Natural killer cell (primary cell): ENCODE results near the gene LRRC42. TPM values are rescaled to one million over a fixed set of nuclear protein-coding genes. Genes with fewer than 3 reads are reported as not detected.

Experiments
- ATAC-seq, 3 donors: fragments of 150-1000 bp in 2 of 3; fragments of 200-7000 bp in 1 of 3; cut with Tn5 transposase; 1 replicate in 1 of 3; 2 replicates in 2 of 3; pipeline ENCODE4 v1.10.0; 2021; ENCODE audit warnings: mild to moderate bottlenecking in 2 of 3, moderate library complexity in 2 of 3
- DNase-seq, 2 donors: peaks; one replicate each; pipeline versions ENCODE4 v3.0.0 to v3.0.0-alpha.2; 2013 to 2021; ENCODE audit warnings: mixed read lengths in 1 of 2
- H3K27ac ChIP-seq: one replicate; pipeline ENCODE4 v1.5.1; 2013; ENCODE audit warnings: mild to moderate bottlenecking, low read length
- H3K27me3 ChIP-seq: one replicate; pipeline ENCODE4 v1.6.1; 2013; ENCODE audit warnings: low read length; ENCODE audit not compliant: control insufficient read depth, insufficient read depth
- H3K36me3 ChIP-seq: one replicate; pipeline ENCODE4 v1.6.1; 2013; ENCODE audit warnings: low read length; ENCODE audit not compliant: control insufficient read depth, insufficient read depth
- H3K4me1 ChIP-seq: one replicate; pipeline ENCODE4 v1.6.1; 2013; ENCODE audit warnings: low read length; ENCODE audit not compliant: control insufficient read depth, insufficient read depth
- H3K4me3 ChIP-seq: one replicate; pipeline ENCODE4 v1.5.1; 2013; ENCODE audit warnings: low read length
- H3K9me3 ChIP-seq: one replicate; pipeline ENCODE4 v1.6.1; 2013; ENCODE audit warnings: low read length; ENCODE audit not compliant: control insufficient read depth, insufficient read depth
- H3K27ac Mint-ChIP-seq, 2 donors: one replicate each; pipeline ENCODE4 v1.8.0; 2022; ENCODE audit warnings: mild to moderate bottlenecking in 2 of 2, mixed read lengths in 2 of 2, moderate library complexity in 1 of 2
- H3K27me3 Mint-ChIP-seq, 2 donors: one replicate each; pipeline ENCODE4 v1.8.0; 2022; ENCODE audit warnings: low read depth in 2 of 2, mixed read lengths in 2 of 2
- H3K36me3 Mint-ChIP-seq: one replicate; pipeline ENCODE4 v1.8.0; 2022; ENCODE audit warnings: mixed read lengths
- H3K4me1 Mint-ChIP-seq, 2 donors: one replicate each; pipeline ENCODE4 v1.8.0; 2022; ENCODE audit warnings: mixed read lengths in 2 of 2
- H3K4me3 Mint-ChIP-seq: one replicate; pipeline ENCODE4 v1.8.0; 2022; ENCODE audit warnings: mild to moderate bottlenecking, moderate library complexity, mixed read lengths
- H3K9me3 Mint-ChIP-seq, 2 donors: one replicate each; pipeline ENCODE4 v1.8.0; 2022; ENCODE audit warnings: mixed read lengths in 2 of 2
- WGBS: methylation state at CpG from one replicate; pipeline ENCODE4 v1.1.7; 2013; ENCODE audit warnings: missing lambda C conversion rate; ENCODE audit not compliant: insufficient coverage; 5-methylcytosine and 5-hydroxymethylcytosine counted together
- intact Hi-C: fragments of 100-400 bp; cut with micrococcal nuclease; formaldehyde crosslinking; loops from one replicate; pipeline ENCODE4 v1.14.2; 2022
- total RNA-seq, 4 donors: library from RNA; stranded (reverse); fragments of 120-200 nt in 1 of 4; gene quantifications; one replicate each; pipeline versions ENCODE4 v1.2.3 to v1.2.4, GENCODE V29; 2013 to 2022
- TF ChIP-seq, protein P1 (sequence below): fragments of 200-600 bp; IDR thresholded peaks from one replicate; pipeline ENCODE4 v1.8.0; 2022; ENCODE audit warnings: antibody characterized with exemption

Gene LRRC42
- total RNA-seq, 3 donors from 2014 or later (not counting 1 experiment from before 2014, with no cell fraction given), result 8.9 to 11.1 (median 10.0) TPM

DNA sequence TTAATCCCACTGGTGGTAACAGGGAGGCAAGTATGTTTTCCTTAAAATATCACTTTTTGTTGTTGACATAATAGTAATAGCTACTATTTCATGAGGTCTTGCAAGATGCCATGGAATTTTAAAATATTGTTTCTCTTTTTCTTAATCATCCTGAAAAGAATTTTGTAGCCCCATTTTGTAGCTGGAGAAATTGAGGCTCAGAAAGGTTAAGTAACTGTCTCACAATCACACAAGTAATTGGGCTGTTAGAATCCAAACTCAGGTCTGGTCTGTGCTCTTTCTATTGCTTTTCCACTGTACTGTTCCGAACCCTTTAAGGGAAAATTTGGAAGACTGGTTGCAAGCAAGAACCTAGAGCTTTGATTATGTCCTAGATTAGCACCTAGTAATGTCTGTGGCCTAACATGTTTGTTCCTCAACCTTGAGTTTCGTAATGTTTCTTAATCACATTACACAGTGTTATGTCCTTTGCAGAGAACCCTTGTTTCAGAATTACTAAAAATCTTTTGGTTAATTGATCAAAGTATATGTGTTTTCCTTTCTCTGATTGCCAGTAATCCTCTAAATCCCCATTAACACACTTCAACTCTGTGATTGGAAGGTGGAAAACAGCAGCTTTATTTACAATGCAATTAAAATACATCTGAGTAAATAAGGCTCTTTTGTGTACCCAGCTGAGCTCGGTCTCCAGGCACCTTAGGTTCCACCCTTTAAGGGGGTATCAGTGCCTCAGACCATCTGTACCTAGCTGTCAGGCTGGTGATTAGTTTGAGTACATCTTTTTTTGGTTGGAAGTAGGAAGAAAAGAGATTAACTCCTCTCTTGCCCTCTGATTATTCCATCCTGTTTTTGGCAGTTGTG lies 10.4 kb downstream of the LRRC42 start:
- 90% methylated on average over 2 of the region's 3 CpGs for WGBS

DNA sequence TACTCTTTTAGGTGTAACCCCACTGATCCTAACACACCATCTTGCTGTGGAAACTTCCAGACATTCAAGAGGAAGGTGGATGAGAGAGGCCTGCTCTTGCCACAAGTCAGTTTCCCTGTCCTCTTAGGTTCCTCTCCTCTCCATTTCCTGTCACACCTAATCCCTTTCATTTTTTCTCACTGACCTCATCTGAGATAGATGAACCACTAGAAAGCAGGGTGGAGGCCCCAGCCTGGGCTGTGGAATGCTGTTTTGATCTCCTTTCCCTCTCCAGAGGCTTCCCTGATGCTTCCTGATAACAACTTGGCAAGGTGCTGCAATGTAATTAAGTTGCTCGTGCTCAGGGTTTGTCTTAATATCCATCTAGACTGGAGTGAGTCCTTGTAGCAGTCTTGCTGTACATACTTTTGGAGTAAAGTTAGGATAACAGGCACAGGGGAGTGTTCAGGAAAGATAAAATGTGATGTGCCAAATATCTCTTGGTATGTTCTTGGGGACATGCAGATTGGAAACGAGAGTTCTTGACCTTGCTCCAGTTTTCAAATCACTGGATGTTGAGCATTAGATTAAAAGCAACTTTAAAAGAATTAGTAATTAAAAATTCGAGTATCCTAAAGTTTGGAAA lies 11.2 kb downstream of the LRRC42 start:
- Mint-ChIP-seq H3K9me3 (no peaks in the 10 kb centered on the region), H3K4me3 (no peak overlapping the region), H3K27ac (peak overlapping the region in 1 of 2 donors; percentile 58), H3K36me3 (peaks cover 6% of the 10 kb centered on the region), H3K27me3 (no peaks in the 10 kb centered on the region), H3K4me1 (peaks cover 0 to 10% of the 10 kb centered on the region in 2 donors)
- TF ChIP-seq, protein P1, sequence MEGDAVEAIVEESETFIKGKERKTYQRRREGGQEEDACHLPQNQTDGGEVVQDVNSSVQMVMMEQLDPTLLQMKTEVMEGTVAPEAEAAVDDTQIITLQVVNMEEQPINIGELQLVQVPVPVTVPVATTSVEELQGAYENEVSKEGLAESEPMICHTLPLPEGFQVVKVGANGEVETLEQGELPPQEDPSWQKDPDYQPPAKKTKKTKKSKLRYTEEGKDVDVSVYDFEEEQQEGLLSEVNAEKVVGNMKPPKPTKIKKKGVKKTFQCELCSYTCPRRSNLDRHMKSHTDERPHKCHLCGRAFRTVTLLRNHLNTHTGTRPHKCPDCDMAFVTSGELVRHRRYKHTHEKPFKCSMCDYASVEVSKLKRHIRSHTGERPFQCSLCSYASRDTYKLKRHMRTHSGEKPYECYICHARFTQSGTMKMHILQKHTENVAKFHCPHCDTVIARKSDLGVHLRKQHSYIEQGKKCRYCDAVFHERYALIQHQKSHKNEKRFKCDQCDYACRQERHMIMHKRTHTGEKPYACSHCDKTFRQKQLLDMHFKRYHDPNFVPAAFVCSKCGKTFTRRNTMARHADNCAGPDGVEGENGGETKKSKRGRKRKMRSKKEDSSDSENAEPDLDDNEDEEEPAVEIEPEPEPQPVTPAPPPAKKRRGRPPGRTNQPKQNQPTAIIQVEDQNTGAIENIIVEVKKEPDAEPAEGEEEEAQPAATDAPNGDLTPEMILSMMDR, result no peak
- intact Hi-C loops, result no loop called here
- 90% methylated on average over 3 of the region's 3 CpGs for WGBS
- Histone ChIP-seq H3K4me1 (no peaks in the 10 kb centered on the region), H3K36me3 (peaks cover 27% of the 10 kb centered on the region), H3K27ac (no peak overlapping the region), H3K27me3 (no peaks in the 10 kb centered on the region), H3K4me3 (no peak overlapping the region), H3K9me3 (no peaks in the 10 kb centered on the region)
- DNase-seq (no peak), ATAC-seq (no peak)

More for the DNA sequence above, 10.4 kb downstream of the LRRC42 start:
- H3K27me3 ChIP-seq, result no peaks in the 10 kb centered on the region
- H3K9me3 ChIP-seq, result no peaks in the 10 kb centered on the region
- DNase-seq (no peak), ATAC-seq (no peak)
- Mint-ChIP-seq H3K4me3 (no peak overlapping the region), H3K27ac (peak overlapping the region in 1 of 2 donors; percentile 58), H3K36me3 (peaks cover 7% of the 10 kb centered on the region), H3K27me3 (no peaks in the 10 kb centered on the region), H3K9me3 (no peaks in the 10 kb centered on the region), H3K4me1 (peaks cover 0 to 10% of the 10 kb centered on the region in 2 donors)
- H3K4me3 ChIP-seq, result no peak overlapping the region
- peaks cover 19% of the 10 kb centered on the region for H3K36me3 ChIP-seq
- intact Hi-C loops, result no loop called here
- no peak overlapping the region for H3K27ac ChIP-seq
- no peaks in the 10 kb centered on the region for H3K4me1 ChIP-seq
- TF ChIP-seq, protein P1, result no peak

DNA sequence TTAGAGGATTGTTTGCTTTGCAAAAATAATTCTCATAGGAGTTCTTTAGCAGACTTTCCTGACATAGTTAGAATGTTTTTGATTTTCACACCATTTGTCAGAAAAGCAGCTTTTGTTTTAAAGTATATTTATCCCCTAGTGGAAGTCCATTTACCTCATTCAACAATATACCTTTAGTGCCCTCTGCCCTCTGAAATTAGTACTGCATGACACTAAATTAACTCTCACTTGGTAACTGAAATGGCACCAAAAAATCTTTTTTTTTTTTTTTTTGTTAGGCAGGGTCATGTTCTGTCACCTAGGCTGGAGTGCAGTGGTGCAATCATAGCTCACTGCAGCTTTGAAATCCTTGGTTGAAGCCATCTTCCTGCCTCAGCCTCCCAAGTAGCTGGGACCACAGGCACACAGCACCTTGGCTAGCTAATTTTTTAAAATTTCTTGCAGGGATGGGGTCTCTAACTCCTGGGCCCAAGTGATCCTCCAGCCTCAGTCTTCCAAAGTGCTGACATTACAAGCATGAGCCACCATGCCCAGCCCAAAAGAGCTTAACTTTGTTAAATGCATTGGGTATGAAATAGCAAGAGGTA lies 13.6 kb downstream of the LRRC42 start:
- Histone ChIP-seq H3K4me3 (no peak overlapping the region), H3K27me3 (no peaks in the 10 kb centered on the region), H3K4me1 (no peaks in the 10 kb centered on the region), H3K9me3 (no peaks in the 10 kb centered on the region), H3K27ac (no peak overlapping the region), H3K36me3 (peaks cover 33% of the 10 kb centered on the region)
- intact Hi-C loops, result loop anchor here (1.0 kb wide), 2 partner anchors 81 to 98 kb away; no protein-coding TSS in a partner anchor
- H3K27me3 Mint-ChIP-seq, result no peaks in the 10 kb centered on the region
- H3K4me1 Mint-ChIP-seq, result peaks cover 0 to 10% of the 10 kb centered on the region in 2 donors
- H3K4me3 Mint-ChIP-seq, result no peak overlapping the region
- DNase-seq (peak in 1 of 2 donors; percentile 72), ATAC-seq (peak; percentile 78 to 90 (median 78))
- TF ChIP-seq, protein P1, result peak; percentile 76
- H3K36me3 Mint-ChIP-seq, result no peaks in the 10 kb centered on the region
- no peak overlapping the region for H3K27ac Mint-ChIP-seq
- no peaks in the 10 kb centered on the region for H3K9me3 Mint-ChIP-seq
